HS-27A (cell line): ENCODE data around the gene B3GNT3.

Experiments used
- DNase-seq: peaks from one replicate; pipeline ENCODE4 v3.0.0-alpha.2; 2012; ENCODE audit warnings: low read depth, missing footprints

The B3GNT3 gene

DNA sequence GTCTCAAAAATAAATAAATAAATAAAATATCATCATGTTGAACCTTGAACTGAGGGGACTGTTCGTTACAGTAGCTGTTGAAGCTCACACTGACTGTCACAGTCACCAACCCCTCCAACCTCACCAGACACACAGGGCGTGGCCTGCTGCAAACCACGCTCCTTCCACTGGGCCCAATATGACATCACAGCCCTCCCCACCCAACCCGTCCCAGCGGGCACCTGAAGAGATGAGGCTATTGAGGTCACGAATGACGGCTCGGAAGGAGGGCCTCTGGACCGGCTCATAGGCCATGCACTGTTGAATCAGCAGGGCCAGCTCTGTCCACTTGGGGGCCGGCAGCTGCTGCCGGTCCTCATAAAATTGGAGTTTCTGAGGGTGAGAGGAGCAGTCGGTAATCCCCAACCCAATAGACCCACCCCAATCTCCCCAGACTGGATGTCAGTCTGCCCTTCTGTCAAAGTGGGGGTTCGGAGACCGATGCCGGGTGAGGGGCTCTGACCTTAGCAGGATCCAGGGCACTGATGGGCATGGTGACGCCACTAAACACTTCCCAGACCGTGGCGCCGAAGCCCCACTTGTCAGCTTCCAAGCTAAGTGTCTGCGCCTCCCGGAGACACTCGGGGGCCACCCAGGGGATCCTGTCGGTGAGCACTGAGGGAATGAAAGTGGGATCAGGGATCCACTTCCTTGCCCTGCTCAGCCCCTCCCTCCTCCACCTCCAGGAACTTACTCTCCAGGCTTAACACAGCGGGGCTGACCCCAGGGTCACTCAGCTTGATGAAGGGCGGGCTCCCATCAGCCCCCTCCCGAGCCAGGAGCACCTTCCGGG lies 39.6 kb downstream of the B3GNT3 start:
- no peak for DNase-seq

DNA sequence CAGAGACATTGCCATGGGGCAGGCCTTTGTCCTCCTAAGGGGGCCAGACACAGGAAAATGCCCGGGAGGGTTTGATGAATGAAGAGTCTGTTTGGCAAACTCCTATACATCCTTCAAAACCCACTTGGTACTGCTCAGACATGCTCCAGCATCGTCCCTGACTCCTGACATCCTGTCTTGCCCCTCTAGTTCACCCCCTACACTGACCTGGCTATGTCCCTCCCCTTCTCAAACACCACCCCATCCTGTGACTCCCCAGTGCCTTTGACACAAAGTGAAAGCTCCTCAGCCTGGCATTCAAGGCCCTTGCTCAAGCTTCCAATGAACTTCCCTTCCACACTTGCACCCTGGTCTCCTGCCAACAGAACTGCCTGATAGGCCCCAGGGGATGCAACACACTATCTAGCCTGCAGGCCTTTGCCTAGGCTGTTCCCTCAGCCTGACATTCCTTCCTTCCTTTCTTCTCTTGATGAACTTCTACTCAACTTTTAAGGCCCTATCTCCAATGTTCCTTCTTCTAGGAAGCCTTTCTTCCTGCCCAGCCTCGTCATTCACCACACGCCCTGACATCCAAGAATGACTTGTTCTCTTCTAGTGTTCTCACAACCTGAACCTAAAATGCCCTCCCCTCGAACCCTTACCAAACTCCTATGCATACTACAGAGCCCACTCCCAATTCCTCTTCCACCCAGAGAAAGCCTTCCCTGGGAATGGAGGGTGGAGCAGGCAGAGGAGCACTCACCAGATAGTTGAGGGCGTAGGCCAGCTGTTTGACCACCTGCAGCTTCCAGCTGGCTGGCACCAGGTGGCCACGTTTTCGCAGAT lies 40.5 kb downstream of the B3GNT3 start:
- DNase-seq, result no peak

DNA sequence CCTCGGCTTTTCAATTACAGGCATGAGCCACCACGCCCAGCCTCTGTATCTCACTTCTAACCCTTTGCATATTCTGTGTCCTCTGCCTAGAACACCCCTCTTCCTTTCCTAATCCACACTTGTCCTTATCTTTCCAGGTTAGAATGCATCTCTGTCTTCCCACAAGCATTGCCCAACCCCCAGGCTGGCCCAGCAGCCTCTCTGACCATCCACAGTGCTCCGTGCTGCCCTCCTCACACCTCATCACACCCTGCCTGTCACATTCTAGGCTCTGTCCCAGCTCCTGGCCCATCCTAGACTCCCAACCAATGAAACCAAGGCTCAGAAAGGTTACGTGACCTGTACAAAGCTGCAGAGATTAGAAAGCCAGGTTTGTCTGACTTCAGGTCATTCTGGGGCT lies 41.6 kb downstream of the B3GNT3 start:
- no peak for DNase-seq

DNA sequence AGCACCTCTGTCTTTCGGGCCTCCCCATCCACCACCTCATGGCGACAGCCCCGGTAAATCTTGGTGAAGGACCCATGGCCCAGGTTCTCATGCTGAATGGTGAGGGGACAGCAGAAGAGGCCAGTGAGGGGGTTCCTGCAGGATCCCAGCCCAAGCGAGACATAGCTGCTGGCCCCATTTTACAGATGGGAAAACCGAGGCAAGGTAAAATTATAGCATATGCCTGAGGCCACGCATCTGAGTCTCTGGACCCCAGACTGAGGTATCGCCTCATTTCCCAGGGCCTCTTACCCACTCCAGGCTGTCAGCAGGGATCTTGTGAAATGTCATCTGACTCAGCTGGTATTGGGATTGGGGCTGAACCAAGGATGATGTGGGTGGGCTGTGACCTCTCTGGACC lies 43.0 kb downstream of the B3GNT3 start:
- no peak for DNase-seq

DNA sequence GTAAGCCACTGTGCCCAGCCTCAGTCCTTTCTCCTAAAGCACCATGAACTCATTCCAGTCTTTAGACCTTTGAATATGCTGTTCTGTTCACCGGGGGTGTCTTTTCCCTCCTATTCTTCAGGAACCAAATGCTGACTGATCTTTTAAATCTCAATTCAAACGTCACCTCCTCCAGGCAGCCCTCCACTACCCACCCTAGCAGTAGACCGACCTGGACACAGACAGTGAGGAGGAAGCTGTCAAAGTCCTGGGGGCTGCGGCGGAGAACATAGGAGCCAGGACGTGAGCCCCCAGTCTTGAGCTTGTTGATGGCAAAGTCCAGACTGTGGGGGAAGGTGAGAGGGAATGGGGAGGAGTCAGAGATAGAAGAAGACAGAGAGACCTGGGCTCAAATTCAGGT lies 45.1 kb downstream of the B3GNT3 start:
- DNase-seq, result no peak

DNA sequence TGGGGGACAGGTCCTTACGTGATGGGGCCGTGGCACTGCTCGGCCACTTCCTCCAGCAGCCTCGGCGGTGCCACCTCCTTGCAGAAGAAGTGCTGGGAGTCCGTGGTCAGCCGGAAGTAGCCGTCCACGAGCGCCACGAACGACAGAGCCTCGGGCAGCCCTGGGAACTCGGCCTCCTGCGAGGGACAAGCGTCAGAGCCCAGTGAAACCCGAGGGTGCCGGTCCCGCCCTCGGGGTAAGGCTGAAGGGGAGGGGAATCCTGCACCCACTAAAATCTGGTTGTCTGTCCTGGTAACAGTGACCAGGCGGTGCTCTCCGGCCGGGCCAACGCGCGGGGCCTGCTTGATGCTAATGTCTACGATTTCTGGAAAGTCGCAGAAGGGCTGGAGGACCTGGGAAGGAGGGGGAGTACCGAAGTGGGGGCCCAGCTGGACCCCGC lies 46.5 kb downstream of the B3GNT3 start:
- DNase-seq, result no peak

DNA sequence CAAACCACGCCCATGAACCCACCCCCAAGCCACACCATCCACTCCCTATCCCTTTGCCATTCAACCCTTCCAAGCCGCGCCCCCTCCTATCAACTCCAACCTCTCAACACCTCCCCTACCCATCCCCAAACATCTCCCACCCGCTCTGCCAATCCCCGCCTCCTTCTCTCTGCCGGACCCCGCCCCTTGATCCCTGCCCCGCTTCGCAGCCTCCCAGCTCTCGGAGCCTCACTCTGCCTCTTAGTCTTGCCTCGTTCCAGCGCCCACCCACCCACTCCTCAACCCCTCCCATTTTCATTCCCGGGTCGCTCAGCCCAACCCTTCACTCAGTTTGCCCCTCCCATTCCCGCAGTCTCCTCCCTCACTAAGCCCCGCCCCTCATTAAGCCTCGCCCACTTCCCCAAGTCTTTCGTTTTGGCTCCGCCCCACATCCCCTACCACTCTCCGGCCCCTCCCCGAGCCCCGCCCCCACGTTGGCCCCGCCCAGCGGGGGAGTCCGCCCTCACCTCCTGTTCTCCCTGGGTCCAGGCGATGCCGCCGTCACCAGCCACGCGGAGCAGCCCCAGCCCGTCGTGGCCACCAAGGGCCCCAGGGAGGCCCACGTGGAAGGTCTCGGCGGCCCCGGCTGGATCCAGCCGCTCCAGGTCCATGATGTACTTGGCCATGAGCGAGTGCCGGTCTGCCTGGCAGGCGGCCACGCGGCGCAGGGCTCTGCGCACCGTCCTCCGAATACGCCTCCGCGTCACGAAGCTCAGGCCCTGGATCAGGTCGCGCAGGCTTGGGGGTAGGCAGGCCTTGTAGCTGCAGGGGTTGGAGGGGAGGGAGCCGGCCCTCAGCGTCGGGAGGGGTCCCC lies 47.1 kb downstream of the B3GNT3 start:
- no peak for DNase-seq

DNA sequence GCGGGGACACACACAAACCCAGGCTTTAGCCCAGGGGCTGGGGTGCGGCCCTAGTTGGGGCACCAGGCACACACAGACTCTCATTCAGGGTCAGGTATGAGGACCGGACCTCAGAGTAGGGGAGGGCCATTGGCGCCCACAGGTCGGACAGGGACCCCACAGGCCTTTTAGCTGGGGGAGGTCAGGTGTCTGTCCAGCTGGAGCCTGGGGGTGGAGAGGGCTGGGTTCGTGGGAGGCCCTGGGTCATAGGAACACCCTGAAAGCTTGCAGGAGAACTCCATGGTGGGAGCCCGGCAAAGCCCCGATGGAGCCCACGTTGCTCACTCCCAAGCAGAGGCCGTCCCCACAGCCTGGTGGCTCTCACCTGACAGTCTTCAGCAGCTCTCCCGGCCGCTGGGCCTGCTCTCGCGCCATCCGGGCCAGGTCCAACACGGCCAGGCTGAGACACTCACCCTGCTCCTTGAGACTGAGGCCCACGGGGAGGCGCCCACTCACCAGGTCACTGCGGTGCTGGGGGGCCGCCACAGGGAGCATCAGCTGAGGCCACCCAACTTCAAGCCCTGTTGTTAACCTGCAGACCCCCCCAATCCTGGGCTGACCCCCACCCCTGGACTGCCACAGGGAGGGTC lies 47.8 kb downstream of the B3GNT3 start:
- DNase-seq, result no peak

DNA sequence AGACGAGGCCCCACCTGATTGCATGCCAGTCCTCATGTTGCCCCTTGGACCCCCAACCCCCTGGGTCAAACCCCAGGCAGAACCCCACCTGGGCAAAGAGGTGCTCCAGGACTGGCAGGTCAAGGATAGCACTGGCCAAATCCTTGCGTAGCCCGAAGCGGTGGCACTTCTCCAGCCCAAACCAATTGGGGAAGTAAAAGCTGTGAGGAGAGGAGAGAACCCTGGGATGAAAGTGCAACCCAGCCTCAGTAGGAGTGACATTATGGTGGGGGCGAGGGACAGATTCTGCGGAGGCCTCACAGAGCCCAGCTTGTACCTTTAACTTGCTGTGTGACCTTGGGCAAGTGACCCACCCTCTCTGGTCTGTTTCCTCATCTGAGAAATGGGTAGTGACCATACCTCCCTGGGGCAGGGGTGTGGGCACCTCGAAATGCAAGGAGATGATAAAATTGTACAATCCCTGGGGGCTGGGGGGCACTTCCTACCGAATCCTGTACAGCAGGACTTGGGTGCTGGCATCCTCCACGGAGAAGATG lies 48.4 kb downstream of the B3GNT3 start:
- no peak for DNase-seq

DNA sequence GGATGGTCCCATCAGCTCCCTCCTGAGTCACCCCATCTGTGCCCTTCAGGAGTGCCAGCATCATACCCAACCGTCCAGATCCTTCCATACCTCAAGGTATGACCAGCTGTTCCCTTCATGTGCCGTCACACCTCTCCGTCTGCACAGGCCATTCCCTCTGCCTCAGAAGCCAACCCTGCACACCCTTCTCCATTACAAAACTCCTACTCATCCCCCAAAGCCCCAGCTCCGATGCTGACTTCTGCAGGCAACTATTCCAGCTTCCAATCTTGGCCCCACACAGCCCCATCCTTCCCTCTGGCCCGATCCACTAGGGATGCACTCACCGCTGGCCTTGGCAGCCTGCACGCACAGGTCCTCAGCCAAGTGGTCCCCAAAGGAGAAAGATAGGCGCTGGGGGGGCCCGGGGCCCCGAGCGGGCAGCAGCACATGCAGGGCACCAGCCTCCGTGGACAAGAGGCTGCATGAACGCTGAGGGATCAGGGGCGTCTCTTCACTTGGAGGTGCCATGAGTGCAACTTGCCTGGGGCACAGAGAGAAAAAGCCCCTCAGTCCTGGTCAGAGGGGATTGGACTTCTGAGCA lies 49.1 kb downstream of the B3GNT3 start:
- DNase-seq, result no peak

DNA sequence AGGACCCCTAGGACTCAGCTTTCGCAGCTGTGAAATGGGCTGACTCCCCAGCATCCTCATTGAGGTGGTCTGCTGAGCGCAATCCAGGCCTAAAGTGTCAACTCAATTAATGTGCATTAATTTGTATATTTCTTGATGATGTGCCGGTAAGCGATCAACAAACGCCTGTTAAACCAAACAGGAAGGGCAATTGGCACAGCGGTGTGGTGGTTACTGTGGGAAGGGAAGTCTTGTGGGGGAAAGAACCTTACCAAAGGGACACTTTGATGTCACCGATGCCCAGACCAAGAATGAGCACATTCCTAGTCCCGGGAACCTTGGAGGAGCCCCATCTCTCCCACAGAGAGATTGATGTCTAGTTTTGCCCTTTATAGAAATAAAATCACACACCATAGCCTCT lies 51.2 kb downstream of the B3GNT3 start:
- no peak for DNase-seq

DNA sequence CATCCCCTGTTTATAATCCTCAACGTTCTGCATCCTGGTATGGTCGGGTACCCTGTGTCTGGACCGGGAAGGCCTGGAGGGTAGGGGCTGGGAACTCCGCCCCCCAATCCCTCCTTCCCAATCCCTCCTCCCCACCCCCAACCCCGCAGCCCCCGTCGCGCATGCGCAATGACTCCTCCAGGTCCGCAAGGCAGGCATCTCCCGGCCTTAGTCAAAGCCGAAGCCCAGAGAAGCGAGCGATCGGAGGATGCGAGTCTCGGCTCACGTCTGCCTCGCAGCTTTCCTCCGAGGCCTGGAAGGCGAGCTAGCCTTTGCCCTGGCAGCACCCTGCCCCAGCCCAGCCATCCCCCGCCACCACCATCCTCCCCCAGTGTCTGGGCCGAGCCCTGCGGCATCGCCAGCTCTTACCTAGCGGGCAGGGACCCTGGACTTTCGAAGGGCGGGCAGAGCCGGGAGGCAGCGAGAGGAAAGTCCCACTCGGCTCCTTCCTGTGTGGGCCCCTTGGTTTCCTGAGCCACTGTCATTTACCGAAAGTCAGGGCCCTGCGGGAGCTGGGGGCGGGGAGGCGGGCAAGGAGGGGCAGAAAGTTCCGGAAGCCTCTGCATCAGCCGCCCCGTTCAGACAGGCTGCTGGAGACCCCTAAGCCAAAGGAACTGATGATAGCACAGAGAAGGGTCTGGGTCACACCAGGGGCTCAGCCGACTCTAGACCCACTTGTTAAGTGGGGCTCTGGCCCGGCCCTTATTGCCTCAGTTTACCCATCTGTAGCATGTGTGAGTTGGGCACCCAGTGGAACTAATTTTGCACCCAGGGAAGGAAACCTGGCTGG lies 52.8 kb downstream of the B3GNT3 start, which contains the start of gene JAK3:
TSS of gene JAK3 (minus strand) at position 445 of the 829 bp plus-strand sequence. CDS start 3,565 bp downstream, outside the sequence.
- no peak for DNase-seq

DNA sequence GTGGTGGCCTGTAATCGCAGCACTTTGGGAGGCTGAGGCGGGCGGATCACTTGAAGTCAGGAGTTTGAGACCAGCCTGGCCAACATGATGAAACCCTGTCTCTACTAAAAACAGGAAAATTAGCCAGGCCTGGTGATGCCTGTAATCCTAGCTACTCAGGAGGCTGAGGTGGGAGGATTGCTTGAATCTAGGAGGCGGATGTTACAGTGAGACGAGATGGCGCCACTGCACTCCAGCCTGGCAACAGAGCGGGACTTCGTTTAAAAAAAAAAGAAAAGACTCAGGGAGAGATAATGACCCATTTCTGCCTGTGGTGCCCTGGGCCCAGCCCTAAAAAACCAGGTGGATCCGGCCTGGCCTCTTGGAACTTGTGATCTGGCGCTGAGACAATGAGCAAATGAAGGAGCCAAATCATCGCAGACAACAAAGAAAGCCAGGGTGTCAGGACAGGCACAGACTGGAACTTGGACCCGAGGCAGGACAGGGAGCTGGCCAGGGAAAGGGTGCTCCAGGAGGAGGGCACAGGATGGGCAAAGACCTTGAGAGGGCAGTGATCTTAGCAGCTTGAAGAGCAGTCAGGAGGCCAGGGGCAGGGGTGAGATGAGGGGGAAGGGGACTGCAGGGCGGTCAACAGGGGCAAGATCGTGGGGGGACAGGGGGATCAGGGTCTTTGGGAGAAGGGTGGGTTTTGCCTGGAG lies 53.8 kb downstream of the B3GNT3 start:
- no peak for DNase-seq

DNA sequence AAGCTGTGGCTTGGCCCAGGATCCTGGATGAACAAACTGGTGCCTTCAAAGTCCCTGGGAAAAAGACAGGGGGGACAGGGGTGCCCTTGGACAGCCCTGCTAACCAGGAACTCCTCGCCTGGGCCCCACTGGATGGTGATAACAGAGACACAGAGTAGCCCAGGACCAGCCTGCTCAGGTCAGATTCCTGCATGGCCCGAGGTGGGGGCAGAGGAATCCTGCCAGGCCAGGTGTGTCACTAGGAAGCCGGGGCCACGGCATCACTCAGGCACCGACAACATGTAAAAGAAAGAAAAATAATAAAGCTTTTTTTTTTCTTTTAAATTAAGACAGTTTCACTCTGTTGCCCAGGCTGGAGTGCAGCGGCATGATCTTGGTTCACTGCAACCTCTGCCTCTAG lies 59.1 kb downstream of the B3GNT3 start:
- DNase-seq, result no peak

DNA sequence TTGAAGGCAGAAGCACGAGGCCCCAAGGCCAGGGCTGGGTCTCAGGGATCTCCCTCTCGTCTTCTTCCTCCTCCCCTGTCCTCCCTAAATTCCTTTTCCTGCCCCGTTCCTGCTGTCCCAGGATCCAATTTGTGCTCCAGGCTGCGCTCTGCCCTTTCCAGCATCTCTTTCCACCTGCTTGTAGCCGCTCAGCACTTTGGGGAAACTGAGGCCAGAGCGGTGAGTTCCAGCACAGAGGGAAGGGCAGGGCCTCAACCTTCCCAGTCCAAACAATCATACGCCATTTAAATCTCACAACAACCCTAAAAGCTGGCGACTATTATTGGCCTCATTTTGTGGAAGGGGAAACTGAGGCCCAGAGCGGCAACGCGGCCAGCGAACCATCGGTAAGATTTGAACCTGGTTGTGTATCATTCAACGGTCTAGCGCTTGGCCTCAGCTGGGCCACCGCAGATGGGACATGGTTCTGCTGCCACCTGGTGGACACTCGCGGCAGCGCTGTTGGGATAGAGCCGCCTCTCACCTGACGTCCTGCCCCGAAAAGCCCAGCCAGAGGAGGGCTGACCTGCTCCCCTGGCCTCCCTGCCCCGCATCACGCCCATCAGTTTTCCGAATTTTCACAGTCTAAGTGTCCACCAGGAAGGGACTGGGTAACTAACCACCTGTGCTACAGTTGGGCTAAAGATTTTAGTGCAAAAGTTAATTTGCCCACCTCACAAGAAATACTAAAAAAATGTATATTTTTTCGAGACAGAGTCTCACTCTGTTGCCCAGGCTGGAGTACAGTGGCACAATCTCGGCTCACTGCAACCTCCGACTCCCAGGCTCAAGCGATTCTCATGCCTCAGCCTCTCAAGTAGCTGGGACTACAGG lies 60.6 kb downstream of the B3GNT3 start:
- DNase-seq, result no peak

DNA sequence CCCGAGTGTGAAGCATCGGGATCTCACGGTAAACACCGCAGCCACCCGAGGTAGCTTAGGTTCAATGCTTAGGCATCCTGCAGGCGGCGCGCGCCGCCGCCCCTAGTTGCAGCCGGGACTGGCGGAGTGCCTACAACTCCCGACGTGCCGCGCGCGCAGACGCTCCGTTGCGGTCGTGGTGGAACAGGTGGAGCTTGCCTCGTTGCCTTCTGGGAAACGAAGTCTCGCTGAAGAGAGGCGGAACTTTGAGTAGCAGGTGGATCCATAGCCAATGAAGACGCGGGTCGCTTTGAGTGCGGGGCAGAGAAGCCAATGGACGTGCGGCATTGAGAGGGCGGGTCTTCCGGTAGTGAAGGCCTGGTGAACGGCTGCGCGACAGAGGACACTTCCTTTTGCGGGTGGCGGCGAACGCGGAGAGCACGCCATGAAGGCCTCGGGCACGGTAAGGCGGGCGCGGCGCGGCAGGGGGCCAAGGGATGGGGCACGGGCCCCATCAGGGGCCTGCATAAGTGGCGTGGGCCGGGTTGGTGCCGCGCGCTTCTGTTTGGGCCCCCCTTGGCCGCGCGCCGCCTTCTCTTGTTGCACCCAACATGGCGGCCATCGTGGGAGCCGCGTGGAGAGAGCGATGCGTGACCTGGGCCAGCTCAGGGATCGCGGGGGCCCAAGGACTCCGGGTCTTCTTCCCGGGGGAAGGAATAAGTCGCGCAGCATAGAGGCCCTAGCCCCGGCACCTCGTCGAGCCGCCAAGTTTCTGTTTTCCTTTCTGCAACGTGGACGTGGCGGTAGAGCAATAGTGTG lies 64.8 kb downstream of the B3GNT3 start, which contains the start of gene RPL18A:
TSS of gene RPL18A (plus strand) at position 378 of the 798 bp plus-strand sequence. CDS start at position 425, 47 bp downstream.
- peak; percentile 95 for DNase-seq

DNA sequence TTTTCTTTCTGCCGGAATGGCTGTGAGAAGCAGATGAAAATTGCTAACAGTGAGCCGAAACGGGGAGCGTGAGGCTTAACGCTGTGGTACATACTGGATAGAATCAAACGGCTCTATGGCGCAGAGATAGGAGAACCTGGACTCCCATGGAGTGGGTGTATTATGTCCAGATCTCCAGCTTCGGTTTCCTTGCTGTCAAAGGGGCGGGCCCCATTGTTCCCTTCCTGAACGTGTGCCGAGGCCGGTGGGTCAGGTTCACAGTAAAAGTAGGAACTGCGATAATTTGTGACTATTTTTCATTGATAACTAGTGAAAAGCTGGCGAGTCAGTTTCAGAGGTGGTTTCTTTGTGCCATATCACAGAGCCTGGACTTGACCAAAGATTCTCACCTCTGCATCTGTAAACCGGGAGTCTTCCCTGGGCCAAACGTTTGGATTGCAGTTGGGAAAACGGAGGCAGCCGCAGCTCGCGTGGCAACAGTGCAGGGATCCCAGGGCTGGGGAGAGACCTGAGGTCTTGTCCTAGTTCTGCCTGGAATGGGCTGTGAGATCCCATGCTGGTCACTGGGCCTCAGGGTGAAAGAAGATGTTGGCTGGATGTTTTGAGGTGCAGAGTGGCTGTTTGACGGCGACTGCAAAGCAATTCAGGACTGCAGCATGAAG lies 65.5 kb downstream of the B3GNT3 start:
- no peak for DNase-seq
